Measurements from ENCODE around the gene ACAA1. TPM values are rescaled to one million over a fixed set of nuclear protein-coding genes. Genes with fewer than 3 reads are reported as not detected.

The ACAA1 gene
- total RNA-seq, 1 experiment from 2014 or later: 24.0 TPM

DNA sequence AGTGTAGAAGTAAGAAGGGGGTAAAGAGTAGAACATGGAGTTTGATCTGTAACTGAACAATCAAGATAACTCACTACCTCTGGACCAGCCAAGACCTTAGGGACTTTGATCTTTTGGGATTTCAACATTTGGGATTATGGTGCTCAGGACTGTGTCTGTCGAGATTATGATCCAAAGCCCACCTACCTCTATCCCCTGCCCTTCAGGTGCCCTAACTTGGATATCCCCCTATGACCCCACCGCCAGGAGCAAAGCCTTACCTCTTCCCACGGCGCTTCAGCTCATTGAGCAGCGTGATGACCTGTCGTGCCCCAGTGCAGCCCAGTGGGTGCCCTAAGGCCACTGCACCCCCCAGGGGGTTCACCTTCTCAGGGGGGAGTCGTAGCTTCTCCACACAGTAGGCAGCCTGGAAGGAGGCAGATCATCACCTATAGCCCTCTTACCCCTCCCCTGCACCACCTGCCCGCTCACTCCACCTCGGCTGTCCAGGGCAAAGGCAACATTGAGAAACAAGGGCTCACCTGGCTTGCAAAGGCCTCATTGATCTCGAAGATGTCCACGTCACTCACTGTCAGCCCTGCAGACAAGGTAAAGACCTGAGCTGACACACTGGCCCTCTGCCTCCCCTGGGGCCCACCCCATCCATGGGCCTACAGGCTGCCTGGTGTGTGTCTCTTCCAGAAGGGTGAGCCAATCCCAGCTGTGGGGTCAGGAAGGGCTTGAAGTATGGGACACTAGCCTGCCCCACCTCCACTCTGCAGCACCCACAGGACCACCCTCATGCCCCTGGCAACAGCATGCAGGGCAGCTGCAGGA is 11.4 kb downstream of the ACAA1 start:
- Histone ChIP-seq H3K4me3 (ENCODE audit: low read depth, low read length, poor library complexity, severe bottlenecking) (no peak overlapping the region), H3K27me3 (replicated peaks; ENCODE audit: insufficient read depth, low read depth, low read length, poor library complexity) (no peaks in the 10 kb centered on the region), H3K4me1 (ENCODE audit: insufficient read depth, low read length, poor library complexity, severe bottlenecking) (no peaks in the 10 kb centered on the region), H3K27ac (ENCODE audit: low read depth, low read length, poor library complexity, severe bottlenecking) (no peak overlapping the region), H3K36me3 (ENCODE audit: insufficient read depth, low read length, poor library complexity, severe bottlenecking) (peaks cover 5% of the 10 kb centered on the region), H3K9me3 (ENCODE audit: low read depth, low read length, poor library complexity, severe bottlenecking) (no peaks in the 10 kb centered on the region)
- ChIA-PET POLR2A (ENCODE audit: low non-redundant PET) (no interaction called here), CTCF (no interaction called here)
- no TSS peak for BruUV-seq (replicated peaks)
- DNase-seq (ENCODE audit: low spot score): no peak
- TF ChIP-seq, protein P1, sequence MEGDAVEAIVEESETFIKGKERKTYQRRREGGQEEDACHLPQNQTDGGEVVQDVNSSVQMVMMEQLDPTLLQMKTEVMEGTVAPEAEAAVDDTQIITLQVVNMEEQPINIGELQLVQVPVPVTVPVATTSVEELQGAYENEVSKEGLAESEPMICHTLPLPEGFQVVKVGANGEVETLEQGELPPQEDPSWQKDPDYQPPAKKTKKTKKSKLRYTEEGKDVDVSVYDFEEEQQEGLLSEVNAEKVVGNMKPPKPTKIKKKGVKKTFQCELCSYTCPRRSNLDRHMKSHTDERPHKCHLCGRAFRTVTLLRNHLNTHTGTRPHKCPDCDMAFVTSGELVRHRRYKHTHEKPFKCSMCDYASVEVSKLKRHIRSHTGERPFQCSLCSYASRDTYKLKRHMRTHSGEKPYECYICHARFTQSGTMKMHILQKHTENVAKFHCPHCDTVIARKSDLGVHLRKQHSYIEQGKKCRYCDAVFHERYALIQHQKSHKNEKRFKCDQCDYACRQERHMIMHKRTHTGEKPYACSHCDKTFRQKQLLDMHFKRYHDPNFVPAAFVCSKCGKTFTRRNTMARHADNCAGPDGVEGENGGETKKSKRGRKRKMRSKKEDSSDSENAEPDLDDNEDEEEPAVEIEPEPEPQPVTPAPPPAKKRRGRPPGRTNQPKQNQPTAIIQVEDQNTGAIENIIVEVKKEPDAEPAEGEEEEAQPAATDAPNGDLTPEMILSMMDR (conservative IDR thresholded peaks at IDR 0.05; ENCODE audit: low read depth, low read length): no peak
- TF ChIP-seq EZH2 (IDR thresholded peaks at IDR 0.05; ENCODE audit: borderline replicate concordance, low read depth, low read length, poor library complexity, severe bottlenecking): no peak
- intact Hi-C loops (cut with micrococcal nuclease; ENCODE audit: unreplicated experiment): no loop called here

DNA sequence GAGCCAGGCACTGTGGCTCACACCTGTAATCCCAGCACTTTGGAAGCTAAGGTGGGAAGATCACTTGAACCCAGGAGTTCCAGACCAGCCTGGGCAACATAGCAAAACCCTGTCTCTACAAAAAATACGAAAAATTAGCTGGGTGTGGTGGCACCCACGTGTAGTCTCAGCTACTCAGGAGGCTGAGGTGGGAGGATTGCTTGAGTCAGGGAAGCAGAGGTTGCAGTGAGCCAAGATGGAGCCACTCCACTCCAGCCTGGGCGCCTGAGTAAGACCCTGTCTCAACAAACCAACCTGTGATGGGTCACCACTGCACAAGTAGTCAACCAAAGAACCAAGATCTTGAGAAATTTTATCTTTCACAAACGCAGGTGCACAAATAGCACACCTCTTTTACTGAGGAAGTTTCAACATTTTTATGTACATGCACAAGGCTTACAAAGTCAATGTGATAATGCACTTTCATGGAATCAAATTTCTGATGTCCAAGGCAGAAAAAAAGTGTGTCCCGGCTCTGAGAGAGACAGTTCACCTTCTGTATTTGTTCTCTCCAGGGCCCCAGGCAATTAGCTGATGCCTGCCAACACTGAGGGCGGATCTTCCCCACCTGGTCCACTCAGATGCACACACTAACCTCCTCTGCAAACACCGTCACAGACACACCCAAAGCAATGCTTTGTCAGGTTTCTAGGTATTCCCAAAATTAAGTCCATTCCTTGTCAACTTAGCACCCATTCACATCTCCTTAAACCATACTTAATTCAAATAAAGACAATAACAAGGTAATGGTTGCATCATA is 12.4 kb downstream of the ACAA1 start:
- H3K4me1 ChIP-seq (ENCODE audit: insufficient read depth, low read length, poor library complexity, severe bottlenecking): no peaks in the 10 kb centered on the region
- no peaks in the 10 kb centered on the region for H3K27me3 ChIP-seq (replicated peaks; ENCODE audit: insufficient read depth, low read depth, low read length, poor library complexity)
- CTCF ChIA-PET: no interaction called here
- no TSS peak for BruUV-seq (replicated peaks)
- no peaks in the 10 kb centered on the region for H3K9me3 ChIP-seq (ENCODE audit: low read depth, low read length, poor library complexity, severe bottlenecking)
- no peak for DNase-seq (ENCODE audit: low spot score)
- intact Hi-C loops (cut with micrococcal nuclease; ENCODE audit: unreplicated experiment): no loop called here
- POLR2A ChIA-PET (ENCODE audit: low non-redundant PET): no interaction called here
- TF ChIP-seq, protein P1 (conservative IDR thresholded peaks at IDR 0.05; ENCODE audit: low read depth, low read length): no peak
- TF ChIP-seq EZH2 (IDR thresholded peaks at IDR 0.05; ENCODE audit: borderline replicate concordance, low read depth, low read length, poor library complexity, severe bottlenecking): no peak
- peaks cover 5% of the 10 kb centered on the region for H3K36me3 ChIP-seq (ENCODE audit: insufficient read depth, low read length, poor library complexity, severe bottlenecking)
- H3K4me3 ChIP-seq (ENCODE audit: low read depth, low read length, poor library complexity, severe bottlenecking): no peak overlapping the region
- H3K27ac ChIP-seq (ENCODE audit: low read depth, low read length, poor library complexity, severe bottlenecking): no peak overlapping the region

DNA sequence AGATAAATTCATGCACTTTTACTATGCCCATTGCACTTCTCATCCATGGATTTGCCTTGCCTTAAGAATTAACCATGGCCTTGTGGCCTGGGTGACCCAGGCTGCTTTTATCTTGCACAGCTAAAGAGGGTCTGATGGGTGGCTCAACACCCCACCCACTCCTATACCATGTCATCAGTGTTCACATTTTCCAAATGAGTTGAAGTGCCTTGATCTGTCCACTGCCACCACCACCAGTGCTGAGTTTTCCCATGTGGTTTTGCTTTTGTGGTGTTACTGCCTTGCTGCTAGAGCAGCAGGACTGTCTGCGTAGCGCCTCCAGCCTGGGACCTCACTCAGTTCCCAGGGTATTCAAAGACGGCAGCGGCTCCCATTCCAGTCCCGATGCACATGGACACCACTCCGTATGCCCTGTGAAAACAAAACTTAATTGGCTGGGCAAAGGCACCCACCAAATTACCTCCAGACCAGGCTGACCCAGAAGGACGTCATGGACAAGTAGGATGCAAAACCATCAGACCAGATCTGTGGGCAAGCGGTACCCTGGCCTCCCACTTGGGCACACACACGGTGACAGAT is 14.1 kb downstream of the ACAA1 start:
- no peak for DNase-seq (ENCODE audit: low spot score)
- H3K36me3 ChIP-seq (ENCODE audit: insufficient read depth, low read length, poor library complexity, severe bottlenecking): peaks cover 5% of the 10 kb centered on the region
- H3K4me1 ChIP-seq (ENCODE audit: insufficient read depth, low read length, poor library complexity, severe bottlenecking): no peaks in the 10 kb centered on the region
- H3K4me3 ChIP-seq (ENCODE audit: low read depth, low read length, poor library complexity, severe bottlenecking): no peak overlapping the region
- BruUV-seq (replicated peaks): no TSS peak
- POLR2A ChIA-PET (ENCODE audit: low non-redundant PET): no interaction called here
- intact Hi-C loops (cut with micrococcal nuclease; ENCODE audit: unreplicated experiment): no loop called here
- CTCF ChIA-PET: no interaction called here
- H3K9me3 ChIP-seq (ENCODE audit: low read depth, low read length, poor library complexity, severe bottlenecking): no peaks in the 10 kb centered on the region
- no peak for TF ChIP-seq EZH2 (IDR thresholded peaks at IDR 0.05; ENCODE audit: borderline replicate concordance, low read depth, low read length, poor library complexity, severe bottlenecking)
- no peaks in the 10 kb centered on the region for H3K27me3 ChIP-seq (replicated peaks; ENCODE audit: insufficient read depth, low read depth, low read length, poor library complexity)
- no peak overlapping the region for H3K27ac ChIP-seq (ENCODE audit: low read depth, low read length, poor library complexity, severe bottlenecking)

Data from A673 (cell line).